DMS 273 treated with DMSO at 0.1 percent for 48 hours (cell line): ENCODE results near the gene SEMA5A.

ENCODE experiments used
- DNase-seq: peaks from one replicate; lab custom pipeline; 2025; lab: John Stamatoyannopoulos, UW

SEMA5A gene

GRCh38 chr5:9477537-9477936, 68.3 kb downstream of the SEMA5A start:
- no peak for DNase-seq

- DNase-seq, result no peak
These were observed 71.5 kb downstream of the SEMA5A start for GRCh38 chr5:9474219-9475002.

GRCh38 chr5:9473624-9474023, 72.3 kb downstream of the SEMA5A start:
- no peak for DNase-seq

GRCh38 chr5:9470410-9470809, 75.5 kb downstream of the SEMA5A start:
- no peak for DNase-seq

- DNase-seq, result no peak
These were observed 77.9 kb downstream of the SEMA5A start for GRCh38 chr5:9468060-9468388.

GRCh38 chr5:9467199-9468059, 78.4 kb downstream of the SEMA5A start:
- DNase-seq, result no peak

GRCh38 chr5:9466697-9467096, 79.2 kb downstream of the SEMA5A start:
- no peak for DNase-seq

- DNase-seq, result no peak
These were observed 81.4 kb downstream of the SEMA5A start for GRCh38 chr5:9464478-9464877.

GRCh38 chr5:9462109-9462508, 83.8 kb downstream of the SEMA5A start:
- DNase-seq, result no peak

- DNase-seq, result no peak
These were observed 84.8 kb downstream of the SEMA5A start for GRCh38 chr5:9460885-9461645.

- DNase-seq, result no peak
These were observed 89.3 kb downstream of the SEMA5A start for GRCh38 chr5:9456435-9457042.

GRCh38 chr5:9455826-9456434, 89.9 kb downstream of the SEMA5A start:
- no peak for DNase-seq

- no peak for DNase-seq
These were observed 91.4 kb downstream of the SEMA5A start for GRCh38 chr5:9454491-9454890.

GRCh38 chr5:9454012-9454481, 91.8 kb downstream of the SEMA5A start:
- no peak for DNase-seq

- no peak for DNase-seq
These were observed 92.3 kb downstream of the SEMA5A start for GRCh38 chr5:9453480-9454011.

- no peak for DNase-seq
These were observed 93.7 kb downstream of the SEMA5A start for GRCh38 chr5:9452181-9452580.

GRCh38 chr5:9451037-9451436, 94.8 kb downstream of the SEMA5A start:
- DNase-seq, result no peak

GRCh38 chr5:9447691-9448090, 98.2 kb downstream of the SEMA5A start:
- DNase-seq, result no peak

- DNase-seq, result no peak
These were observed 100.0 kb downstream of the SEMA5A start for GRCh38 chr5:9445826-9446388.

GRCh38 chr5:9444346-9444745, 101.5 kb downstream of the SEMA5A start:
- no peak for DNase-seq

GRCh38 chr5:9441610-9442009, 104.3 kb downstream of the SEMA5A start:
- no peak for DNase-seq
